Gastrocnemius medialis (tissue), 4 donors: ENCODE results near the gene AMDHD1. TPM values are rescaled to one million over a fixed set of nuclear protein-coding genes. Genes with fewer than 3 reads are reported as not detected.

Experiments used
- ATAC-seq, 2 donors: fragments of 150-250 bp; one replicate each; pipeline ENCODE4 v1.9.1; 2016
- DNase-seq, 2 donors: peaks; one replicate each; pipeline ENCODE4 v3.0.0-alpha.2; 2019
- H3K27ac ChIP-seq, 4 donors: fragments of 200-600 bp; sonication (generic); 1 replicate in 1 of 4; 2 replicates in 3 of 4; pipeline ENCODE4 v1.5.1; 2016 to 2018; ENCODE audit warnings: mild to moderate bottlenecking in 2 of 4, moderate library complexity in 1 of 4
- H3K27me3 ChIP-seq, 3 donors: fragments of 200-600 bp; sonication (generic) in 2 of 3; 1 replicate in 1 of 3; 2 replicates in 2 of 3; pipeline versions ENCODE4 v1.5.1 to v1.6.0; 2016 to 2019; ENCODE audit warnings: mild to moderate bottlenecking in 1 of 3, moderate library complexity in 1 of 3
- H3K36me3 ChIP-seq, 2 donors: fragments of 200-600 bp; sonication (generic) in 1 of 2; one replicate each; pipeline ENCODE4 v1.5.1; 2017 to 2018
- H3K4me1 ChIP-seq, 2 donors: fragments of 200-600 bp; sonication (generic) in 1 of 2; one replicate each; pipeline ENCODE4 v1.5.1; 2016 to 2017; ENCODE audit warnings: mild to moderate bottlenecking in 2 of 2
- H3K4me3 ChIP-seq, 4 donors: fragments of 200-600 bp; sonication (generic) in 3 of 4; 1 replicate in 1 of 4; 2 replicates in 3 of 4; pipeline ENCODE4 v1.5.1; 2016 to 2019; ENCODE audit warnings: mild to moderate bottlenecking in 2 of 4
- H3K9me3 ChIP-seq, 3 donors: fragments of 200-600 bp; sonication (generic) in 2 of 3; 1 replicate in 1 of 3; 2 replicates in 2 of 3; pipeline ENCODE4 v1.5.1; 2016 to 2019
- POLR2A ChIP-seq, 2 donors: fragments of 450-650 bp; IDR thresholded peaks; one replicate each; pipeline ENCODE4 v1.6.1; 2017; ENCODE audit warnings: antibody characterized with exemption in 2 of 2, mild to moderate bottlenecking in 2 of 2, moderate library complexity in 2 of 2
- in situ Hi-C, 4 donors: fragments of 200-750 bp; cut with MboI; loops; one replicate each; pipeline versions ENCODE4 v1.15.0 to v1.8.0; 2017; ENCODE audit warnings: low sequenced_read_pairs in 4 of 4
- intact Hi-C: fragments of 100-400 bp; cut with DNase I; formaldehyde crosslinking; loops from one replicate; pipeline ENCODE4 v1.15.1; 2023; ENCODE audit warnings: low total_unique reads
- total RNA-seq, 4 donors: library from RNA; depleted of rRNA; stranded (reverse); fragments of >200 nt; gene quantifications; one replicate each; pipeline versions ENCODE4 v1.1.0 to v1.2.3, GENCODE V29; 2016
- TF ChIP-seq, protein P1 (sequence below), 5 experiments: fragments of 450-650 bp in 3 of 5; fragments of 200-600 bp in 2 of 5; sonication (generic) in 2 of 5; IDR thresholded peaks in 4 of 5; conservative IDR thresholded peaks in 1 of 5; 1 replicate in 4 of 5; 2 replicates in 1 of 5; pipeline ENCODE4 v1.5.1; 2016 to 2019; ENCODE audit warnings: antibody characterized with exemption in 5 of 5, mild to moderate bottlenecking in 3 of 5, moderate library complexity in 3 of 5

AMDHD1 gene
- total RNA-seq, 4 donors from 2014 or later = 1.1 to 3.5 TPM; not detected in 2

DNA sequence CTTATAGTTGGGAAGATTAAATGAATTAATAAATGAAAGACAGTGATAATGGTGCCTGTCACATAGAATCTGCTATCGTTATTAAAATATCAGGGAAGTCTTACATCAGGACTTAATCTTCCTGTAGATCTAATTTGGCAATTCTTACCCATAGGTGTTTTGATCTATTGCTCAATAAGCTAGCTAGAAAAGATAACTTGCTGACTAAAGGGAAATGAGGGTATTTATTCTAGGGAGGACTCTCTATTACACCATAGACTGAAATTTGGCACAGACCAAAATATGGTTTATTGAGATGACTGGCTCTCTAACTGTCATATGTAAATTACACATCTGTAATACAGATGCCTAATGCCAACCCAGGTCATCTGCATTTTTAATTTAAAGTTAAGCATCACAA, 41.6 kb downstream of the AMDHD1 start:
- intact Hi-C loops = no loop called here
- TF ChIP-seq, protein P1, sequence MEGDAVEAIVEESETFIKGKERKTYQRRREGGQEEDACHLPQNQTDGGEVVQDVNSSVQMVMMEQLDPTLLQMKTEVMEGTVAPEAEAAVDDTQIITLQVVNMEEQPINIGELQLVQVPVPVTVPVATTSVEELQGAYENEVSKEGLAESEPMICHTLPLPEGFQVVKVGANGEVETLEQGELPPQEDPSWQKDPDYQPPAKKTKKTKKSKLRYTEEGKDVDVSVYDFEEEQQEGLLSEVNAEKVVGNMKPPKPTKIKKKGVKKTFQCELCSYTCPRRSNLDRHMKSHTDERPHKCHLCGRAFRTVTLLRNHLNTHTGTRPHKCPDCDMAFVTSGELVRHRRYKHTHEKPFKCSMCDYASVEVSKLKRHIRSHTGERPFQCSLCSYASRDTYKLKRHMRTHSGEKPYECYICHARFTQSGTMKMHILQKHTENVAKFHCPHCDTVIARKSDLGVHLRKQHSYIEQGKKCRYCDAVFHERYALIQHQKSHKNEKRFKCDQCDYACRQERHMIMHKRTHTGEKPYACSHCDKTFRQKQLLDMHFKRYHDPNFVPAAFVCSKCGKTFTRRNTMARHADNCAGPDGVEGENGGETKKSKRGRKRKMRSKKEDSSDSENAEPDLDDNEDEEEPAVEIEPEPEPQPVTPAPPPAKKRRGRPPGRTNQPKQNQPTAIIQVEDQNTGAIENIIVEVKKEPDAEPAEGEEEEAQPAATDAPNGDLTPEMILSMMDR (IDR thresholded peaks at IDR 0.05 in 4 of 5, conservative IDR thresholded peaks at IDR 0.05 in 1 of 5) = no peak
- ATAC-seq = no peak

DNA sequence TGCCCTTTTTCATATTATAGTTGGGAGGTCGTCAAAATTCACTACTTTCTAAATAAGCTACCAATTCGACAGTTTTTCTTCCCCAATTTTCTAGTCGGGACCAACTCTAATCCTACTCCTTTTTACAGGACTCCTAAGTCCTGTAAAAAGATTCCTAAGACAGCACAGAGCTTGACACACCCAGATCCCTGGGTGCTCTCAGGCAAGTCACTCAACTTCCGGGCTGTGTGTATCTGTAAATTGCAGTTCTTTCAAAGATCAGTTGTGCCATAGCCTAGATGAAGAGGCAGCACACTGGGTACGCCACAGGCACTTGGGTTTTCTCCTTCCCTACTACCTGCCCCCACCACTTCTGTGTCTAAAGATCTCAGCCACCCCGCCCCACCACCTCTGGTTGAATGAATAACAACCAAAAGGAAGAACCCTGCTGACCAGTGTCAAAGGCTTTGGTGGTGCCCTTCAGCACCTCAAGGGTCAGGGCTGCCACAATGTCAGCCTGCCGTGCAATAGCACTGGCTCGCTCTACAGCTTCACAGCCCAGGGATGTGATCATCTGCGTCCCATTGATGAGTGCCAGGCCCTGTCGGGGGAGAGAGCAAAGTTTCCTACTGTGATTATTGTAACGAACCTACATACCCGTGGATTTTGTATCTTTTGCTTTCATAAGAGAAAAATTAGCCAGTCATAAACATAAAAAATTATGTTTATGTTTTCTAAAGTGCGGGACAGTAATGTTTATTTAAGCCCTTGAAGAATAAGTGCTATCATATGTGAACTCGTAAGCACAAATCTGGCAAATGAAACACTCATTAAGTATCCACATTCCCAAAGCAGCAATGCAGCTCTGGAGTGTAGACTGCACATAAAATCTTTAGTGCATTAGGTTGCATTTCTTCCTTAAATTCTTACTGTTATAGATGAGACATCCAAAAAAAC, 43.8 kb downstream of the AMDHD1 start:
- DNase-seq (no peak), ATAC-seq (no peak)
- intact Hi-C loops (no loop called here), in situ Hi-C loops (no loop called here)
- TF ChIP-seq POLR2A (IDR thresholded peaks at IDR 0.05) = no peak
- TF ChIP-seq, protein P1 (IDR thresholded peaks at IDR 0.05 in 4 of 5, conservative IDR thresholded peaks at IDR 0.05 in 1 of 5) = no peak
- Histone ChIP-seq H3K4me3 (no peak overlapping the region), H3K27me3 (no peaks in the 10 kb centered on the region), H3K27ac (no peak overlapping the region), H3K36me3 (no peaks in the 10 kb centered on the region), H3K9me3 (no peaks in the 10 kb centered on the region), H3K4me1 (no peaks in the 10 kb centered on the region)

More for the DNA sequence above, 41.6 kb downstream of the AMDHD1 start:
- in situ Hi-C loops = no loop called here
- DNase-seq = no peak
- no peak overlapping the region for H3K27ac ChIP-seq
- no peak overlapping the region for H3K4me3 ChIP-seq
- no peaks in the 10 kb centered on the region for H3K36me3 ChIP-seq
- no peaks in the 10 kb centered on the region for H3K9me3 ChIP-seq
- no peaks in the 10 kb centered on the region for H3K27me3 ChIP-seq
- no peaks in the 10 kb centered on the region for H3K4me1 ChIP-seq

DNA sequence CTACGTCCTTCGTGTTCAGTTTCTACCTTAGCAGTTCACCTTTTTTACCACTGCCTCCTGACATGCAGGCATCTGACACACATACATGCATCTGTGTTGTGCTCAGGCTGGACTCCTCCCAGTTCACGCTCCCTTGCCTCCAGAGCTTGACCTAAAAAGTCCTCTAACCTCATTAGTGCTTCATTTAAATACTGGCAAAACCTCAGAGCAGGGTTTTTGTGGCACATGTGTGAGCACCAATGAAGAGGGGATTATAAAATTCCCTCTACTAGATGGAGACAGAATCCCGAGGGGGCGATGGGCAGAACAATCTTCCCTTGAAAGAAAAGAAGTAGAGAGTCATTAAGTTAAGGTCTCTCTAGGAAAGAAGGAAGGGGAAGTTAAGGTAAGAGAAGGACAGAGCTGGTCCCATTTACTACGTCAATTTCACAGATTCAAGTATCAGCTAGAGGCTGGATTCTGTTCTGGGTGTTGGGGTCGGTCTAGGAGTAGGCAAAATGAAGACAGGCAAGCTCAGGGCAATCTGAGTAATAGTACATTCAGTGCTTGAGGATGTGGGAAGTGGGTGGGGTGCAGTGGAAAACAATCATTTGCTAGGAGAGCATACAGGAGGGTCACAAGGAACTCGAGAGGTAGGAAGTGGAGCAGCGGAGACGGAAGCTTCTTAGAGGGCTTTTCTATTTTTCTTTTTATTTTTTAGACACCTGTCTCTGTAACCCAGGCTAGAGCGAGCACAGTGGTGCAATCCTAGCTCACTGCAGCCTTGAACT, 45.6 kb downstream of the AMDHD1 start:
- Histone ChIP-seq H3K4me1 (no peaks in the 10 kb centered on the region), H3K27ac (no peak overlapping the region), H3K4me3 (no peak overlapping the region), H3K27me3 (no peaks in the 10 kb centered on the region), H3K9me3 (no peaks in the 10 kb centered on the region), H3K36me3 (no peaks in the 10 kb centered on the region)
- intact Hi-C loops (no loop called here), in situ Hi-C loops (no loop called here)
- ATAC-seq (no peak), DNase-seq (no peak)
- TF ChIP-seq POLR2A (IDR thresholded peaks at IDR 0.05) = no peak
- TF ChIP-seq, protein P1 (IDR thresholded peaks at IDR 0.05 in 4 of 5, conservative IDR thresholded peaks at IDR 0.05 in 1 of 5) = no peak

- H3K9me3 ChIP-seq = no peaks in the 10 kb centered on the region
- in situ Hi-C loops (loop anchor here in 2 of 4 donors (10.0 kb wide), 1 partner anchor 75 kb away; no protein-coding TSS in a partner anchor), intact Hi-C loops (no loop called here)
- no peaks in the 10 kb centered on the region for H3K36me3 ChIP-seq
- no peak for DNase-seq
- H3K27ac ChIP-seq = no peak overlapping the region
- no peaks in the 10 kb centered on the region for H3K4me1 ChIP-seq
- H3K27me3 ChIP-seq = no peaks in the 10 kb centered on the region
- no peak for ATAC-seq
- no peak overlapping the region for H3K4me3 ChIP-seq
- TF ChIP-seq, protein P1 (IDR thresholded peaks at IDR 0.05 in 4 of 5, conservative IDR thresholded peaks at IDR 0.05 in 1 of 5) = no peak
- TF ChIP-seq POLR2A (IDR thresholded peaks at IDR 0.05) = no peak
These were observed 46.5 kb downstream of the AMDHD1 start for GRCh38 chr12:95989504-95990123.
